Measurements from ENCODE around the gene LCK. TPM values are rescaled to one million over a fixed set of nuclear protein-coding genes. Genes with fewer than 3 reads are reported as not detected.

Gene LCK
- total and polyA plus RNA-seq, 2 experiments from 2014 or later: 33.2 to 86.6 TPM

DNA sequence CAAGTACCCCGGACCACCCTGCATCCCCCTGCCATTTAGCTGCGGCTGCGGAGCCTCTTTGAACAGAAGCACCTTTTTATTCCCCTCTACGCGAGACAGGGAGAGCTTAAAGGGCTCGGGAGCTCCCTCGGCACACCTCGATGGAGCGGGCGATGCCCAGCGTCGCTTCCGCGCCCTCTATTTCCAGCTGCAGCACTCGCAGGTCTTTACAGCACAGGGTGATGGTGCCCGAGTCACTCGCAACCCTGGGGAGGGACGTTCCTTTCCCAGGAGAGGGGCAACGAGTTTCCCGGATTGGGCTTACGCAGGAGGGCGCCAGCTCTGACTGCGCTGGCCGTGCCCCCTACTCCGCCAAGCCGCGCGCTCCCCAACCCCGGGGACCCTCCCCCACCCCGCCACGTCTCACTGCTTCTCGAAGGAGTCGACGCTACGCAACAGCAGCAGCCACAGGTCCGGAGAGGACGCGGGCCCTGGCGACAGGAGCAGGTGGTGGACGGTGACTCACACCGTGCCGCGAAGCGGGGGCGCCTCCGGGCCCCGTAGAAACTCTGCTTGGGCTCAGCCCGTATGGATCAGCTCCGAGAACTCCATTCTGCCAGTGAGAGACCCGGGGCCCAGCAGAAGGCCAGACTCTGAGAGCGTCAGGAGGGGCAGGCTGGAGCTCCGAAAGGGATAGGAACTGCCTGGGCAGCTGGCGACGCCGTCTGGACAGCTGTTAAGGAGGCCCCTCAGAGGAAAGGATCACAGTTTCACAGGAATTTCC lies 9.9 kb upstream of the LCK start:
- peaks cover 16% of the 10 kb centered on the region for H3K4me1 Mint-ChIP-seq
- DNase-seq (ENCODE audit: low spot score) (peak; percentile 75), ATAC-seq (peak; percentile 30)
- Histone ChIP-seq H3K27ac (ENCODE audit: low read depth) (peak overlapping the region; percentile 85), H4K20me1 (replicated peaks; ENCODE audit: insufficient read depth) (no peaks in the 10 kb centered on the region), H3K79me2 (replicated peaks; ENCODE audit: insufficient read depth) (peaks cover 7% of the 10 kb centered on the region; the same call in 1 of the 2 replicates), H3K4me3 (peak overlapping the region; percentile 66), H3K4me1 (ENCODE audit: insufficient read depth) (peaks cover 19% of the 10 kb centered on the region), H3F3A (replicated peaks; ENCODE audit: low read depth) (peaks cover 20% of the 10 kb centered on the region), H2AFZ (peak overlapping the region; percentile 84), H3K4me2 (peak overlapping the region; percentile 99), H3K27me3 (ENCODE audit: insufficient read depth) (peaks cover 7% of the 10 kb centered on the region; the same call in 1 of the 2 replicates), H3K9me2 (ENCODE audit: insufficient read depth) (no peaks in the 10 kb centered on the region), H3K36me3 (ENCODE audit: insufficient read depth) (no peaks in the 10 kb centered on the region)
- no peak for TF ChIP-seq ZNF331 (CRISPR knock-in tag; IDR thresholded peaks at IDR 0.05; ENCODE audit: low read depth)
- TF ChIP-seq, protein P1, sequence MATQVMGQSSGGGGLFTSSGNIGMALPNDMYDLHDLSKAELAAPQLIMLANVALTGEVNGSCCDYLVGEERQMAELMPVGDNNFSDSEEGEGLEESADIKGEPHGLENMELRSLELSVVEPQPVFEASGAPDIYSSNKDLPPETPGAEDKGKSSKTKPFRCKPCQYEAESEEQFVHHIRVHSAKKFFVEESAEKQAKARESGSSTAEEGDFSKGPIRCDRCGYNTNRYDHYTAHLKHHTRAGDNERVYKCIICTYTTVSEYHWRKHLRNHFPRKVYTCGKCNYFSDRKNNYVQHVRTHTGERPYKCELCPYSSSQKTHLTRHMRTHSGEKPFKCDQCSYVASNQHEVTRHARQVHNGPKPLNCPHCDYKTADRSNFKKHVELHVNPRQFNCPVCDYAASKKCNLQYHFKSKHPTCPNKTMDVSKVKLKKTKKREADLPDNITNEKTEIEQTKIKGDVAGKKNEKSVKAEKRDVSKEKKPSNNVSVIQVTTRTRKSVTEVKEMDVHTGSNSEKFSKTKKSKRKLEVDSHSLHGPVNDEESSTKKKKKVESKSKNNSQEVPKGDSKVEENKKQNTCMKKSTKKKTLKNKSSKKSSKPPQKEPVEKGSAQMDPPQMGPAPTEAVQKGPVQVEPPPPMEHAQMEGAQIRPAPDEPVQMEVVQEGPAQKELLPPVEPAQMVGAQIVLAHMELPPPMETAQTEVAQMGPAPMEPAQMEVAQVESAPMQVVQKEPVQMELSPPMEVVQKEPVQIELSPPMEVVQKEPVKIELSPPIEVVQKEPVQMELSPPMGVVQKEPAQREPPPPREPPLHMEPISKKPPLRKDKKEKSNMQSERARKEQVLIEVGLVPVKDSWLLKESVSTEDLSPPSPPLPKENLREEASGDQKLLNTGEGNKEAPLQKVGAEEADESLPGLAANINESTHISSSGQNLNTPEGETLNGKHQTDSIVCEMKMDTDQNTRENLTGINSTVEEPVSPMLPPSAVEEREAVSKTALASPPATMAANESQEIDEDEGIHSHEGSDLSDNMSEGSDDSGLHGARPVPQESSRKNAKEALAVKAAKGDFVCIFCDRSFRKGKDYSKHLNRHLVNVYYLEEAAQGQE (IDR thresholded peaks at IDR 0.05; ENCODE audit: unreplicated experiment): no peak
- no peak for TF ChIP-seq ZNF114 (CRISPR knock-in tag; IDR thresholded peaks at IDR 0.05)
- no peak for TF ChIP-seq EZH2phosphoT487 (IDR thresholded peaks at IDR 0.05; ENCODE audit: unreplicated experiment)
- TF ChIP-seq NANOG (IDR thresholded peaks at IDR 0.05; ENCODE audit: borderline replicate concordance): no peak
- TF ChIP-seq POLR2AphosphoS5 (IDR thresholded peaks at IDR 0.05; ENCODE audit: low read depth): peak; percentile 47
- no peak for TF ChIP-seq ZNF462 (CRISPR knock-in tag; IDR thresholded peaks at IDR 0.05)
- TF ChIP-seq EZH2 (IDR thresholded peaks at IDR 0.05; ENCODE audit: low read depth, unreplicated experiment): no peak
- no peak for TF ChIP-seq ETS1 (IDR thresholded peaks at IDR 0.05)
- no peak for TF ChIP-seq STAT1 (IDR thresholded peaks at IDR 0.05; ENCODE audit: unreplicated experiment)
- TF ChIP-seq, protein P2, sequence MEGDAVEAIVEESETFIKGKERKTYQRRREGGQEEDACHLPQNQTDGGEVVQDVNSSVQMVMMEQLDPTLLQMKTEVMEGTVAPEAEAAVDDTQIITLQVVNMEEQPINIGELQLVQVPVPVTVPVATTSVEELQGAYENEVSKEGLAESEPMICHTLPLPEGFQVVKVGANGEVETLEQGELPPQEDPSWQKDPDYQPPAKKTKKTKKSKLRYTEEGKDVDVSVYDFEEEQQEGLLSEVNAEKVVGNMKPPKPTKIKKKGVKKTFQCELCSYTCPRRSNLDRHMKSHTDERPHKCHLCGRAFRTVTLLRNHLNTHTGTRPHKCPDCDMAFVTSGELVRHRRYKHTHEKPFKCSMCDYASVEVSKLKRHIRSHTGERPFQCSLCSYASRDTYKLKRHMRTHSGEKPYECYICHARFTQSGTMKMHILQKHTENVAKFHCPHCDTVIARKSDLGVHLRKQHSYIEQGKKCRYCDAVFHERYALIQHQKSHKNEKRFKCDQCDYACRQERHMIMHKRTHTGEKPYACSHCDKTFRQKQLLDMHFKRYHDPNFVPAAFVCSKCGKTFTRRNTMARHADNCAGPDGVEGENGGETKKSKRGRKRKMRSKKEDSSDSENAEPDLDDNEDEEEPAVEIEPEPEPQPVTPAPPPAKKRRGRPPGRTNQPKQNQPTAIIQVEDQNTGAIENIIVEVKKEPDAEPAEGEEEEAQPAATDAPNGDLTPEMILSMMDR (conservative IDR thresholded peaks at IDR 0.05; ENCODE audit: low read depth in 2 of 2): peak in 1 of 2 experiments; percentile 14; a peak in 1 of 4 replicates
- TF ChIP-seq JUNB (IDR thresholded peaks at IDR 0.05; ENCODE audit: unreplicated experiment): no peak
- TF ChIP-seq CREB1 (CRISPR knock-in tag; IDR thresholded peaks at IDR 0.05; ENCODE audit: low read depth): no peak
- peak overlapping the region; percentile 88 for H3K4me3 Mint-ChIP-seq
- no peaks in the 10 kb centered on the region for H3K9me3 Mint-ChIP-seq
- H3K27me3 Mint-ChIP-seq (ENCODE audit: insufficient read depth, low read depth, poor library complexity): peaks cover 13% of the 10 kb centered on the region
- H3K27ac Mint-ChIP-seq: no peak overlapping the region
- H3K36me3 Mint-ChIP-seq (ENCODE audit: low read depth): no peaks in the 10 kb centered on the region; the same call in 2 of the 3 replicates

Data from GM23338 (cell line).